Measurements from ENCODE around the gene D2HGDH.

- no peak for TF ChIP-seq EZH2 (IDR thresholded peaks at IDR 0.05; ENCODE audit: insufficient read depth, poor library complexity, severe bottlenecking)
- TF ChIP-seq EZH2phosphoT487 (IDR thresholded peaks at IDR 0.05; ENCODE audit: insufficient read depth, low read depth) = no peak
Measured at GRCh38 chr2:241726459-241726858, 8.0 kb upstream of the D2HGDH start.

Measured in GM23248 (cell line).